Nucleus accumbens (tissue), 56 donors: Measurements from ENCODE around the gene THSD4.
A peak's percentile ranks its signal among the peaks of the same experiment; 100 is the strongest.

Source experiments
- DNase-seq, 56 donors: peaks; one replicate each; lab custom pipeline; 2025; lab: John Stamatoyannopoulos, UW

THSD4 gene

GRCh38 chr15:71215126-71215894 lies 100.0 kb downstream of the THSD4 start:
- DNase-seq: no peak

GRCh38 chr15:71218272-71218805 lies 103.1 kb downstream of the THSD4 start:
- no peak for DNase-seq

GRCh38 chr15:71219101-71219500 lies 103.8 kb downstream of the THSD4 start:
- DNase-seq: no peak

- DNase-seq: no peak
Measured at GRCh38 chr15:71219645-71220044, 104.4 kb downstream of the THSD4 start.

GRCh38 chr15:71220828-71221227 lies 105.6 kb downstream of the THSD4 start:
- DNase-seq: no peak

- no peak for DNase-seq
Measured at GRCh38 chr15:71221417-71221816, 106.1 kb downstream of the THSD4 start.

- no peak for DNase-seq
Measured at GRCh38 chr15:71223516-71223915, 108.2 kb downstream of the THSD4 start.

- DNase-seq: no peak
Measured at GRCh38 chr15:71224024-71224423, 108.8 kb downstream of the THSD4 start.

GRCh38 chr15:71225851-71226250 lies 110.6 kb downstream of the THSD4 start:
- no peak for DNase-seq

GRCh38 chr15:71226536-71227455 lies 111.5 kb downstream of the THSD4 start:
- no peak for DNase-seq

- DNase-seq: no peak
Measured at GRCh38 chr15:71228403-71228802, 113.1 kb downstream of the THSD4 start.

GRCh38 chr15:71230303-71230702 lies 115.0 kb downstream of the THSD4 start:
- no peak for DNase-seq

- DNase-seq: no peak
Measured at GRCh38 chr15:71231758-71232157, 116.5 kb downstream of the THSD4 start.

- no peak for DNase-seq
Measured at GRCh38 chr15:71232411-71232810, 117.1 kb downstream of the THSD4 start.

- peak in 25 of 56 donors; percentile 1 to 41 (median 18) for DNase-seq
Measured at GRCh38 chr15:71237456-71238188, 122.4 kb downstream of the THSD4 start.

- no peak for DNase-seq
Measured at GRCh38 chr15:71238926-71239325, 123.7 kb downstream of the THSD4 start.

GRCh38 chr15:71239592-71240364 lies 124.5 kb downstream of the THSD4 start:
- DNase-seq: no peak

- no peak for DNase-seq
Measured at GRCh38 chr15:71242292-71242691, 127.0 kb downstream of the THSD4 start.

GRCh38 chr15:71244250-71244649 lies 129.0 kb downstream of the THSD4 start:
- no peak for DNase-seq

- DNase-seq: no peak
Measured at GRCh38 chr15:71245588-71245987, 130.3 kb downstream of the THSD4 start.
